ENCODE data around the gene CDKL5.

The CDKL5 gene

GRCh38 chrX:18647621-18648020, 222.2 kb downstream of the CDKL5 start:
- DNase-seq (ENCODE audit: low read depth): no peak

GRCh38 chrX:18649498-18649951, 224.1 kb downstream of the CDKL5 start:
- no peak for DNase-seq (ENCODE audit: low read depth)

- no peak for DNase-seq (ENCODE audit: low read depth)
Observed at GRCh38 chrX:18650662-18651061, 225.3 kb downstream of the CDKL5 start.

- DNase-seq (ENCODE audit: low read depth): no peak
Observed at GRCh38 chrX:18652636-18653035, 227.2 kb downstream of the CDKL5 start.

- DNase-seq (ENCODE audit: low read depth): no peak
Observed at GRCh38 chrX:18654875-18655836, 229.7 kb downstream of the CDKL5 start.

- DNase-seq (ENCODE audit: low read depth): no peak
Observed at GRCh38 chrX:18661273-18661672, 235.9 kb downstream of the CDKL5 start.

GRCh38 chrX:18664947-18665346, 239.5 kb downstream of the CDKL5 start:
- no peak for DNase-seq (ENCODE audit: low read depth)

- DNase-seq (ENCODE audit: low read depth): no peak
Observed at GRCh38 chrX:18666614-18667013, 241.2 kb downstream of the CDKL5 start.

- no peak for DNase-seq (ENCODE audit: low read depth)
Observed at GRCh38 chrX:18668071-18668835, 242.8 kb downstream of the CDKL5 start.

- DNase-seq (ENCODE audit: low read depth): no peak
Observed at GRCh38 chrX:18672008-18672407, 246.6 kb downstream of the CDKL5 start, which contains the start of gene RS1. RS1 (minus strand) TSS chrX:18672108; CDS start chrX:18672068, 40 bp downstream.

- no peak for DNase-seq (ENCODE audit: low read depth)
Observed at GRCh38 chrX:18674417-18674787, 249.0 kb downstream of the CDKL5 start.

- peak; percentile 40 for DNase-seq (ENCODE audit: low read depth)
Observed at GRCh38 chrX:18674788-18675735, 249.7 kb downstream of the CDKL5 start.

- DNase-seq (ENCODE audit: low read depth): no peak
Observed at GRCh38 chrX:18676050-18676449, 250.6 kb downstream of the CDKL5 start.

GRCh38 chrX:18676470-18676869, 251.1 kb downstream of the CDKL5 start:
- DNase-seq (ENCODE audit: low read depth): no peak

GRCh38 chrX:18677161-18677869, 251.9 kb downstream of the CDKL5 start:
- DNase-seq (ENCODE audit: low read depth): no peak

- no peak for DNase-seq (ENCODE audit: low read depth)
Observed at GRCh38 chrX:18681996-18682395, 256.6 kb downstream of the CDKL5 start.

- DNase-seq (ENCODE audit: low read depth): no peak
Observed at GRCh38 chrX:18682979-18683387, 257.6 kb downstream of the CDKL5 start.

- DNase-seq (ENCODE audit: low read depth): no peak
Observed at GRCh38 chrX:18687856-18688495, 262.6 kb downstream of the CDKL5 start.

- no peak for DNase-seq (ENCODE audit: low read depth)
Observed at GRCh38 chrX:18691431-18691830, 266.0 kb downstream of the CDKL5 start.

- DNase-seq (ENCODE audit: low read depth): no peak
Observed at GRCh38 chrX:18692541-18692940, 267.1 kb downstream of the CDKL5 start.

GRCh38 chrX:18696653-18697052, 271.2 kb downstream of the CDKL5 start:
- DNase-seq (ENCODE audit: low read depth): no peak
